ENCODE measurements around the gene MTURN. TPM values are rescaled to one million over a fixed set of nuclear protein-coding genes. Genes with fewer than 3 reads are reported as not detected.
A peak's percentile ranks its signal among the peaks of the same experiment; 100 is the strongest.

The MTURN gene
- polyA plus RNA-seq, 3 donors: 5.9 to 7.9 (median 7.5) TPM

- Histone ChIP-seq H3K79me2 (ENCODE audit: insufficient read depth, low read length) (no peaks in the 10 kb centered on the region), H3K9me3 (replicated peaks in 1 of 2; ENCODE audit: control insufficient read depth in 1 of 2, insufficient read depth in 1 of 2, low read length in 2 of 2) (no peaks in the 10 kb centered on the region), H3K9ac (ENCODE audit: insufficient read depth, low read length, poor library complexity, severe bottlenecking) (no peak overlapping the region), H3K27ac (ENCODE audit: low read depth in 1 of 2, low read length in 2 of 2) (no peak overlapping the region), H3K4me3 (replicated peaks in 1 of 3; ENCODE audit: low read depth in 2 of 3, low read length in 3 of 3) (no peak overlapping the region), H3K36me3 (replicated peaks in 1 of 2; ENCODE audit: control insufficient read depth in 1 of 2, insufficient read depth in 2 of 2, low read length in 2 of 2) (no peaks in the 10 kb centered on the region), H3K27me3 (ENCODE audit: control insufficient read depth in 2 of 2, insufficient read depth in 2 of 2, low read length in 2 of 2) (no peaks in the 10 kb centered on the region), H2AFZ (ENCODE audit: insufficient read depth, low read depth, low read length, poor library complexity, severe bottlenecking) (no peak overlapping the region), H4K20me1 (ENCODE audit: insufficient read depth, low read length) (no peaks in the 10 kb centered on the region), H3K4me2 (replicated peaks; ENCODE audit: extremely low read depth, low read length, poor library complexity, severe bottlenecking) (no peak overlapping the region), H3K4me1 (ENCODE audit: control insufficient read depth in 1 of 2, insufficient read depth in 2 of 2, low read length in 2 of 2) (peaks cover 24% of the 10 kb centered on the region in 2 donors)
- TF ChIP-seq CTCF (IDR thresholded peaks at IDR 0.05): no peak
- intact Hi-C loops (cut with micrococcal nuclease): loop anchor here in 1 of 2 donors (5.0 kb wide), 1 partner anchor 255 kb away; no protein-coding TSS in a partner anchor
- peaks cover 0 to 1% (median 0%) of the 10 kb centered on the region in 3 donors for H3K27me3 Mint-ChIP-seq (ENCODE audit: low read depth in 3 of 3)
- H3K4me3 Mint-ChIP-seq: no peak overlapping the region
- 39% methylated on average over 5 of the region's 9 CpGs for WGBS (ENCODE audit: insufficient coverage)
- H3K27ac Mint-ChIP-seq: peak overlapping the region in 3 of 7 donors; percentile 26 to 49 (median 41)
- no peak for DNase-seq
- H3K36me3 Mint-ChIP-seq: peaks cover 4 to 5% of the 10 kb centered on the region in 2 donors
- H3K4me1 Mint-ChIP-seq: peaks cover 50% of the 10 kb centered on the region
- no peaks in the 10 kb centered on the region for H3K9me3 Mint-ChIP-seq
Measured at GRCh38 chr7:30157204-30157603, 22.4 kb downstream of the MTURN start.

GRCh38 chr7:30159163-30159562 is 24.4 kb downstream of the MTURN start:
- Mint-ChIP-seq H3K4me3 (peak overlapping the region in 1 of 2 donors; percentile 77), H3K27me3 (ENCODE audit: low read depth in 3 of 3) (peaks cover 0 to 1% (median 0%) of the 10 kb centered on the region in 3 donors), H3K36me3 (peaks cover 0 to 3% of the 10 kb centered on the region in 2 donors), H3K27ac (peak overlapping the region; percentile 2 to 82 (median 73)), H3K9me3 (no peaks in the 10 kb centered on the region), H3K4me1 (peaks cover 68% of the 10 kb centered on the region)
- H3K9me3 ChIP-seq (replicated peaks in 1 of 2; ENCODE audit: control insufficient read depth in 1 of 2, insufficient read depth in 1 of 2, low read length in 2 of 2): no peaks in the 10 kb centered on the region
- 0% methylated on average over 3 of the region's 4 CpGs for WGBS (ENCODE audit: insufficient coverage)
- peak overlapping the region in 1 of 2 donors; percentile 68 for H3K27ac ChIP-seq (ENCODE audit: low read depth in 1 of 2, low read length in 2 of 2)
- peaks cover 44% of the 10 kb centered on the region in 2 donors for H3K4me1 ChIP-seq (ENCODE audit: control insufficient read depth in 1 of 2, insufficient read depth in 2 of 2, low read length in 2 of 2)
- no peaks in the 10 kb centered on the region for H4K20me1 ChIP-seq (ENCODE audit: insufficient read depth, low read length)
- H2AFZ ChIP-seq (ENCODE audit: insufficient read depth, low read depth, low read length, poor library complexity, severe bottlenecking): no peak overlapping the region
- peak overlapping the region in 1 of 3 experiments; percentile 29 for H3K4me3 ChIP-seq (replicated peaks in 1 of 3; ENCODE audit: low read depth in 2 of 3, low read length in 3 of 3)
- DNase-seq: peak; percentile 18 to 58 (median 56)
- no peaks in the 10 kb centered on the region for H3K36me3 ChIP-seq (replicated peaks in 1 of 2; ENCODE audit: control insufficient read depth in 1 of 2, insufficient read depth in 2 of 2, low read length in 2 of 2)
- H3K27me3 ChIP-seq (ENCODE audit: control insufficient read depth in 2 of 2, insufficient read depth in 2 of 2, low read length in 2 of 2): no peaks in the 10 kb centered on the region
- TF ChIP-seq CTCF (IDR thresholded peaks at IDR 0.05): no peak
- no peak overlapping the region for H3K9ac ChIP-seq (ENCODE audit: insufficient read depth, low read length, poor library complexity, severe bottlenecking)
- intact Hi-C loops (cut with micrococcal nuclease): loop anchor here in 1 of 2 donors (5.0 kb wide), 1 partner anchor 253 kb away; no protein-coding TSS in a partner anchor
- no peaks in the 10 kb centered on the region for H3K79me2 ChIP-seq (ENCODE audit: insufficient read depth, low read length)
- peak overlapping the region; percentile 29 for H3K4me2 ChIP-seq (replicated peaks; ENCODE audit: extremely low read depth, low read length, poor library complexity, severe bottlenecking)

Data from CD14-positive monocyte (primary cell).